ENCODE measurements around the gene AFAP1. TPM values are rescaled to one million over a fixed set of nuclear protein-coding genes. Genes with fewer than 3 reads are reported as not detected.

AFAP1 gene
- total RNA-seq, 1 donor from 2014 or later = 27.8 TPM

GRCh38 chr4:7793186-7793585 is 146.5 kb downstream of the AFAP1 start:
- Mint-ChIP-seq H3K36me3 (ENCODE audit: low read depth, unreplicated experiment) (peaks cover 9% of the 10 kb centered on the region), H3K9me3 (ENCODE audit: unreplicated experiment) (no peaks in the 10 kb centered on the region), H3K4me3 (ENCODE audit: unreplicated experiment) (no peak overlapping the region), H3K27ac (ENCODE audit: unreplicated experiment) (no peak overlapping the region), H3K27me3 (ENCODE audit: unreplicated experiment) (no peaks in the 10 kb centered on the region), H3K4me1 (ENCODE audit: unreplicated experiment) (no peaks in the 10 kb centered on the region)
- no peak for TF ChIP-seq CTCF (IDR thresholded peaks at IDR 0.05; ENCODE audit: unreplicated experiment)
- DNase-seq (ENCODE audit: low spot score) = no peak

DNA sequence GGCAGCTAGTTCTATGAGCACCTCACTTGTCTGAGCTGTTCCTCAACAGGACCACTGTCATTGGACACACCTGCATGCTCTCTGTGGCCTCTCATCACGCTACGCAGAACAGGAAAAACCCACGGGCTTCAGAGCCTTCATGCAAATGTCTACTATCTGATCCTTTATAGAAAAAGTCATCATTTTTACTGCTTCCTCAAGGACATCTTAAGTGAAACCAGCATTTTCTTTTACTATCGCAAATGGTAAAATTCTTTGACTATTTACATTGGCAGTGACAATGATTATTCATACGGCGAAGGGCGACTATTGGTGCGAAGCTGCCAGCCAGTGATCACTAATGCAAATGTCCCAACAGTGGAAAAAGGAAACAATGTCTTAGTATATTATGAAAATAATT is 147.0 kb downstream of the AFAP1 start:
- DNase-seq (ENCODE audit: low spot score) = no peak
- peaks cover 7% of the 10 kb centered on the region for H3K36me3 Mint-ChIP-seq (ENCODE audit: low read depth, unreplicated experiment)
- H3K27me3 Mint-ChIP-seq (ENCODE audit: unreplicated experiment) = no peaks in the 10 kb centered on the region
- no peaks in the 10 kb centered on the region for H3K9me3 Mint-ChIP-seq (ENCODE audit: unreplicated experiment)
- H3K4me1 Mint-ChIP-seq (ENCODE audit: unreplicated experiment) = no peaks in the 10 kb centered on the region
- H3K27ac Mint-ChIP-seq (ENCODE audit: unreplicated experiment) = no peak overlapping the region
- no peak overlapping the region for H3K4me3 Mint-ChIP-seq (ENCODE audit: unreplicated experiment)
- no peak for TF ChIP-seq CTCF (IDR thresholded peaks at IDR 0.05; ENCODE audit: unreplicated experiment)

DNA sequence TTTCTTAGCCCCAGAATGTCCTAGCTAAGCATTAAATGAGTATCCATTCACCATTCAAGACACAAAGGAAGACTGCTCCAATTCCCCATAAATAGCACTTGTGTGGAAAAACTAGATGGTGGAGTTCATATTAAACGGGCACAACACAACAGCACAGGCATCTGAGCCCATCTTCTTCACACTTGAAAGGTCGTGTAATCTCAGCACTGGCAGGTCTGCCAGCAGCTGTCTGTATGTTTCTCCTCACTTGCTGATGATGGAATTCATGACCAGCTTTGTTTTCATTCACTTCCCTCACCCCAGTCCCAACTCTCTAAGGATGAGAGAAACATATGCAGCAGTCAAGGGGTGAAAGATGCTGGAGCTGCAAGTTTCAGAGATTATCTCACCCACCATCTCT is 148.7 kb downstream of the AFAP1 start:
- no peaks in the 10 kb centered on the region for H3K9me3 Mint-ChIP-seq (ENCODE audit: unreplicated experiment)
- peaks cover 3% of the 10 kb centered on the region for H3K36me3 Mint-ChIP-seq (ENCODE audit: low read depth, unreplicated experiment)
- no peak for TF ChIP-seq CTCF (IDR thresholded peaks at IDR 0.05; ENCODE audit: unreplicated experiment)
- no peaks in the 10 kb centered on the region for H3K4me1 Mint-ChIP-seq (ENCODE audit: unreplicated experiment)
- H3K4me3 Mint-ChIP-seq (ENCODE audit: unreplicated experiment) = no peak overlapping the region
- H3K27ac Mint-ChIP-seq (ENCODE audit: unreplicated experiment) = no peak overlapping the region
- no peak for DNase-seq (ENCODE audit: low spot score)
- no peaks in the 10 kb centered on the region for H3K27me3 Mint-ChIP-seq (ENCODE audit: unreplicated experiment)

DNA sequence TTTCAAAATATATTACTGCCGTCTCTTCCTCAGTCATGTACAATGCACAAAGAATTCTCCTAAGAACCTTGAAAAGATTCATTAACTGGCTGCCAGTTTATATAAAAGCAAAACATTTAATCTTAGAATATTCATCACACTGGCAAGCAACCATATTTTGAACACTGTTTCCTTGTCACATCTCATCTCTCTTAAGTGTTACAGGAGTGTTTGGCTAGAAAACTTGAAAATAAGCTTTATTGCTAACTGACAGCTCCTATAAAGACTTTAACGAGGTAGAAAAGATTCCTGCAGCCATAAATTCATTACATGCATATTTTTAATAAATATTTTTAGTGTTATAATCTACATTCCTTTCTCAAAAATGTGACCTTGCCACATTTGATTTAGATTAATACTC is 149.6 kb downstream of the AFAP1 start:
- no peak for DNase-seq (ENCODE audit: low spot score)
- Mint-ChIP-seq H3K27me3 (ENCODE audit: unreplicated experiment) (peaks cover 1% of the 10 kb centered on the region), H3K4me1 (ENCODE audit: unreplicated experiment) (no peaks in the 10 kb centered on the region), H3K27ac (ENCODE audit: unreplicated experiment) (no peak overlapping the region), H3K9me3 (ENCODE audit: unreplicated experiment) (no peaks in the 10 kb centered on the region), H3K36me3 (ENCODE audit: low read depth, unreplicated experiment) (peaks cover 13% of the 10 kb centered on the region), H3K4me3 (ENCODE audit: unreplicated experiment) (no peak overlapping the region)
- no peak for TF ChIP-seq CTCF (IDR thresholded peaks at IDR 0.05; ENCODE audit: unreplicated experiment)

- no peaks in the 10 kb centered on the region for H3K4me1 Mint-ChIP-seq (ENCODE audit: unreplicated experiment)
- no peak for DNase-seq (ENCODE audit: low spot score)
- no peak overlapping the region for H3K27ac Mint-ChIP-seq (ENCODE audit: unreplicated experiment)
- H3K27me3 Mint-ChIP-seq (ENCODE audit: unreplicated experiment) = peaks cover 2% of the 10 kb centered on the region
- TF ChIP-seq CTCF (IDR thresholded peaks at IDR 0.05; ENCODE audit: unreplicated experiment) = no peak
- H3K9me3 Mint-ChIP-seq (ENCODE audit: unreplicated experiment) = no peaks in the 10 kb centered on the region
- H3K36me3 Mint-ChIP-seq (ENCODE audit: low read depth, unreplicated experiment) = peaks cover 17% of the 10 kb centered on the region
- H3K4me3 Mint-ChIP-seq (ENCODE audit: unreplicated experiment) = no peak overlapping the region
These were observed 150.8 kb downstream of the AFAP1 start for GRCh38 chr4:7788694-7789425.

Data from endothelial cell (in vitro differentiated cells).